Hepatocyte (in vitro differentiated cells): ENCODE measurements around the gene ADAMTS7. TPM values are rescaled to one million over a fixed set of nuclear protein-coding genes. Genes with fewer than 3 reads are reported as not detected.
"Not testable (repeated sequence)": the region's sequence is repeated elsewhere in the genome, so short reads cannot be mapped to it uniquely, and the experiment has no call there.

Experiments
- DNase-seq: peaks from one replicate; pipeline ENCODE4 v3.0.0-alpha.2; 2016; ENCODE audit warnings: low spot score
- H2AFZ ChIP-seq: fragments of 200-600 bp; sonication (generic); 2 replicates; pipeline ENCODE4 v1.6.0; 2016; ENCODE audit warnings: antibody characterized with exemption, mild to moderate bottlenecking
- H3K27ac ChIP-seq: fragments of 200-600 bp; sonication (generic); 2 replicates; pipeline ENCODE4 v1.5.1; 2016; ENCODE audit warnings: mild to moderate bottlenecking
- H3K27me3 ChIP-seq: fragments of 200-600 bp; sonication (generic); 2 replicates; pipeline ENCODE4 v1.6.1; 2016
- H3K36me3 ChIP-seq: fragments of 200-600 bp; sonication (generic); replicated peaks from 2 replicates; pipeline ENCODE4 v1.5.1; 2016; ENCODE audit warnings: low read depth; ENCODE audit not compliant: insufficient read depth
- H3K4me1 ChIP-seq: fragments of 200-600 bp; sonication (generic); 2 replicates; pipeline ENCODE4 v1.5.1; 2016; ENCODE audit warnings: mild to moderate bottlenecking, moderate library complexity; ENCODE audit not compliant: insufficient read depth
- H3K4me2 ChIP-seq: fragments of 200-600 bp; sonication (generic); 2 replicates; pipeline ENCODE4 v1.6.0; 2016
- H3K4me3 ChIP-seq: fragments of 200-600 bp; sonication (generic); 2 replicates; pipeline ENCODE4 v1.5.1; 2016; ENCODE audit warnings: mild to moderate bottlenecking
- H3K79me2 ChIP-seq: fragments of 200-600 bp; sonication (generic); 2 replicates; pipeline ENCODE4 v1.6.0; 2017; ENCODE audit warnings: mild to moderate bottlenecking
- H3K9me2 ChIP-seq: fragments of 200-600 bp; sonication (generic); replicated peaks from 2 replicates; pipeline ENCODE4 v1.6.0; 2017; ENCODE audit warnings: mild to moderate bottlenecking; ENCODE audit not compliant: insufficient read depth
- H3K9me3 ChIP-seq: fragments of 200-600 bp; sonication (generic); 2 replicates; pipeline ENCODE4 v1.5.1; 2016; ENCODE audit warnings: low read depth, mild to moderate bottlenecking
- H4K20me1 ChIP-seq: fragments of 200-600 bp; sonication (generic); 2 replicates; pipeline ENCODE4 v1.6.0; 2016; ENCODE audit warnings: mild to moderate bottlenecking; ENCODE audit not compliant: insufficient read depth, poor library complexity, severe bottlenecking
- CTCF ChIP-seq: fragments of 200-600 bp; sonication (generic); IDR thresholded peaks from 2 replicates; pipeline ENCODE4 v1.5.1; 2016; ENCODE audit warnings: antibody characterized with exemption, mild to moderate bottlenecking; ENCODE audit not compliant: poor library complexity
- EZH2 ChIP-seq: fragments of 200-600 bp; sonication (generic); IDR thresholded peaks from 2 replicates; pipeline ENCODE4 v1.6.1; 2016; ENCODE audit warnings: antibody characterized with exemption, mild to moderate bottlenecking, borderline replicate concordance
- EZH2phosphoT487 ChIP-seq: fragments of 200-600 bp; sonication (generic); IDR thresholded peaks from one replicate; pipeline ENCODE4 v1.6.1; 2018; ENCODE audit warnings: antibody characterized with exemption, mild to moderate bottlenecking, low read depth, moderate library complexity; ENCODE audit not compliant: unreplicated experiment, severe bottlenecking
- WGBS: methylation state at CpG from one replicate; pipeline ENCODE4 v1.1.6; 2016; ENCODE audit warnings: low lambda C conversion rate; ENCODE audit errors: missing lambda C conversion rate; 5-methylcytosine and 5-hydroxymethylcytosine counted together
- polyA plus RNA-seq: library from polyadenylated mRNA; unstranded; fragments of >200 nt; fragmentation: Nextera tagmentation; extraction: Ambion mirVana; gene quantifications from 2 replicates; pipeline ENCODE4 v1.2.1, GENCODE V29; 2016
- total RNA-seq: library from RNA; depleted of rRNA; stranded (reverse); fragments of >200 nt; gene quantifications from 2 replicates; pipeline ENCODE4 v1.2.3, GENCODE V29; 2014

ADAMTS7 gene
- total and polyA plus RNA-seq, 2 experiments from 2014 or later: 12.1 to 14.7 TPM

GRCh38 chr15:78761020-78761419 lies 50.2 kb downstream of the ADAMTS7 start:
- Histone ChIP-seq H3K4me2 (no peak overlapping the region), H3K9me3 (no peaks in the 10 kb centered on the region), H3K4me3 (no peak overlapping the region), H3K27me3 (no peaks in the 10 kb centered on the region), H3K36me3 (no peaks in the 10 kb centered on the region), H2AFZ (no peak overlapping the region), H3K4me1 (no peaks in the 10 kb centered on the region), H3K27ac (no peak overlapping the region), H3K79me2 (no peaks in the 10 kb centered on the region), H4K20me1 (no peaks in the 10 kb centered on the region), H3K9me2 (no peaks in the 10 kb centered on the region)
- 90% methylated on average over 7 of the region's 8 CpGs for WGBS
- no peak for DNase-seq
- TF ChIP-seq EZH2: no peak
- TF ChIP-seq EZH2phosphoT487: no peak
- no peak for TF ChIP-seq CTCF

- H3K4me1 ChIP-seq, H3K27ac ChIP-seq, H3K4me2 ChIP-seq, DNase-seq, H4K20me1 ChIP-seq, H3K36me3 ChIP-seq, H3K9me2 ChIP-seq, H3K27me3 ChIP-seq, H3K79me2 ChIP-seq, H3K9me3 ChIP-seq, H3K4me3 ChIP-seq, H2AFZ ChIP-seq: not testable (repeated sequence)
- WGBS: 74% methylated on average over 10 of the region's 13 CpGs
Measured at GRCh38 chr15:78760091-78760882, 51.0 kb downstream of the ADAMTS7 start.

- not testable (repeated sequence) for H4K20me1 ChIP-seq, H3K4me2 ChIP-seq, H3K4me3 ChIP-seq, H3K9me2 ChIP-seq, H2AFZ ChIP-seq, H3K27ac ChIP-seq, H3K27me3 ChIP-seq, H3K9me3 ChIP-seq, H3K36me3 ChIP-seq, H3K79me2 ChIP-seq, DNase-seq, H3K4me1 ChIP-seq
- WGBS: 90% methylated on average over 32 of the region's 35 CpGs
Measured at GRCh38 chr15:78759361-78759998, 51.8 kb downstream of the ADAMTS7 start.

- not testable (repeated sequence) for H3K9me2 ChIP-seq, H3K79me2 ChIP-seq, H3K4me1 ChIP-seq, H4K20me1 ChIP-seq, DNase-seq, H3K36me3 ChIP-seq, H3K4me3 ChIP-seq, H3K4me2 ChIP-seq, H3K27ac ChIP-seq, H3K27me3 ChIP-seq, H3K9me3 ChIP-seq, H2AFZ ChIP-seq
- 86% methylated on average over 9 of the region's 11 CpGs for WGBS
Measured at GRCh38 chr15:78758486-78759200, 52.6 kb downstream of the ADAMTS7 start.

GRCh38 chr15:78758084-78758483 lies 53.2 kb downstream of the ADAMTS7 start:
- not testable (repeated sequence) for H3K4me1 ChIP-seq, H2AFZ ChIP-seq, H3K4me3 ChIP-seq, H4K20me1 ChIP-seq, H3K79me2 ChIP-seq, H3K27ac ChIP-seq, H3K9me3 ChIP-seq, DNase-seq, H3K36me3 ChIP-seq, H3K4me2 ChIP-seq, H3K9me2 ChIP-seq, H3K27me3 ChIP-seq
- WGBS: 95% methylated on average over 6 of the region's 8 CpGs
